Mammary epithelial cell (primary cell): ENCODE measurements around the gene ANKDD1A.

Source experiments
- CTCF ChIP-seq, 2 donors: IDR thresholded peaks in 1 of 2; conservative IDR thresholded peaks in 1 of 2; 2 replicates each; pipeline ENCODE4 v1.5.1; 2011 to 2012; ENCODE audit warnings: inconsistent platforms in 2 of 2, low read length in 2 of 2, mild to moderate bottlenecking in 2 of 2, control low read depth in 1 of 2, low read depth in 1 of 2; ENCODE audit not compliant: insufficient read depth in 1 of 2; ENCODE audit errors: extremely low read depth in 1 of 2
- EZH2 ChIP-seq: IDR thresholded peaks from 2 replicates; pipeline ENCODE4 v1.6.1; 2012; ENCODE audit warnings: low read length, inconsistent platforms, borderline replicate concordance

- TF ChIP-seq CTCF (conservative IDR thresholded peaks at IDR 0.05 in 1 of 2, IDR thresholded peaks at IDR 0.05 in 1 of 2; ENCODE audit: extremely low read depth in 1 of 2, insufficient read depth in 1 of 2, low read depth in 1 of 2, low read length in 2 of 2): no peak
- no peak for TF ChIP-seq EZH2
Observed at GRCh38 chr15:64925335-64926330, 13.9 kb downstream of the ANKDD1A start.
